ES-I3 (cell line): Measurements from ENCODE around the gene RAB39B.
"Not testable (repeated sequence)": the region's sequence is repeated elsewhere in the genome, so short reads cannot be mapped to it uniquely, and the experiment has no call there.

ENCODE experiments used
- H3K36me3 ChIP-seq: 2 replicates; pipeline ENCODE4 v1.6.1; 2013; ENCODE audit warnings: mild to moderate bottlenecking, low read length, control low read depth, moderate library complexity; ENCODE audit not compliant: insufficient read depth
- H3K4me1 ChIP-seq: 2 replicates; pipeline ENCODE4 v1.6.1; 2013; ENCODE audit warnings: mild to moderate bottlenecking, control low read depth, low read length; ENCODE audit not compliant: insufficient read depth
- H3K9ac ChIP-seq: 2 replicates; pipeline ENCODE4 v1.6.1; 2013; ENCODE audit warnings: low read depth, mild to moderate bottlenecking, low read length, moderate library complexity
- H3K9me3 ChIP-seq: 2 replicates; pipeline ENCODE4 v1.6.1; 2013; ENCODE audit warnings: mild to moderate bottlenecking, low read length, moderate library complexity; ENCODE audit not compliant: control insufficient read depth, insufficient read depth

RAB39B gene

DNA sequence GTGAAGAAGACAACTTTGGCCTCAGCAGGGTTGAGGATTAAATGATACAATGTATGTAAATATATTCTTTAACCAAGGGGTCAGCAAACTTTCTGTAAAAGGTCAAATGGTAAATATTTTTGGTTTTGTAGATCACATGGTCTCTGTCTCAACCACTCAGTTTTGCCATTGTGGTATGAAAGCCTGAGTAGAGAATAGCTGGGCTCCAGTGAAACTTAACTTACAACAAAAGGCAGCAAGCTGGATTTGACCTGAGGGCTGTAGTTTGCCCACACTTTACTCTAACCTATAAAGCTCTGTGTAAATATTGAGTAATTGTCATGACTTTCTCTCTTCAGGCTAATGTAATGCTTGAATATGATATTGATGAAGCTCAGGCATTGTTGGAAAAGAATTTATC lies 28.4 kb downstream of the RAB39B start:
- Histone ChIP-seq H3K36me3 (peaks cover 4% of the 10 kb centered on the region; the same call in 1 of the 2 replicates), H3K4me1 (no peaks in the 10 kb centered on the region), H3K9ac (no peak overlapping the region), H3K9me3 (no peaks in the 10 kb centered on the region)

DNA sequence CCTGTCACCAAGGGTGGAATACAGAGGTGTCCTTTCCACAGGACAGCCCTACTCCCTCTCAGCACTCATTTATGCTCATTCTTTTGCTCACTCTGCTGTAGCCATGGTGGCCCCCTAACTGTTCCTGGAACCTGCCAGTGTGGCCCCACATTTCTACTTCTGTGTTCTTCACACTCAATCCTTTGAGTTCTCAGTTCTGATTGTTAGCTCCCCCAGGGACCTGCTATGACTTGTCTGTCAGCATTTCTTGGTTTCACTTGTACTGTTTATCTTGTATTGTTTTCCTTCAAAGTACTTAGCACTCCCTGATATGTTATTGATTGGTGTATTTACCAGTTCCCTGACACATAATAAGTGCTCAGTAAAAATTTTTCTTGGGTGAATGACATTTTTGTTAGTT lies 33.1 kb downstream of the RAB39B start:
- 0 out of 2 replicates have a peak, but pooled peaks cover 4% of the 10 kb centered on the region for H3K36me3 ChIP-seq
- H3K9ac ChIP-seq, result no peak overlapping the region
- no peaks in the 10 kb centered on the region for H3K4me1 ChIP-seq
- no peaks in the 10 kb centered on the region for H3K9me3 ChIP-seq

DNA sequence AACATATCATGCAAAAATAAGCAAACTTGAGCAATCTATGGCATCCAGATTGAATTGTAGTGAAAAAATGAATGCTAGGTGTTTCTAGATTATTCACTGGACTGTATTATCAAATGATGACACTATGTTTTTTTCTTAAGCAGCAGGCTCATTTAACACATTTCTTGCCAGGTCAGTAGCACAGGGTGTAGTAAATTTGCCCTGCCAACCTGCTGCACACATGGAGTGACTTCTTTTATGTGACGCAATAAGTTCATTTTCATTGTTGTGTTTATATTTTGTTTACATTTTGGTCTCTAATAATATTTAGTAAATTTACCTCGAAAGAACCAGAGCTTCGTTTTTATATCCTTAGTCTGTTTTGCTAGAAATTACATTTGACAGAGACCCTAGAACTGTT lies 38.5 kb downstream of the RAB39B start:
- no peaks in the 10 kb centered on the region; the same call in 1 of the 2 replicates for H3K9me3 ChIP-seq
- no peaks in the 10 kb centered on the region for H3K4me1 ChIP-seq
- no peak overlapping the region for H3K9ac ChIP-seq
- no peaks in the 10 kb centered on the region; the same call in 1 of the 2 replicates for H3K36me3 ChIP-seq

DNA sequence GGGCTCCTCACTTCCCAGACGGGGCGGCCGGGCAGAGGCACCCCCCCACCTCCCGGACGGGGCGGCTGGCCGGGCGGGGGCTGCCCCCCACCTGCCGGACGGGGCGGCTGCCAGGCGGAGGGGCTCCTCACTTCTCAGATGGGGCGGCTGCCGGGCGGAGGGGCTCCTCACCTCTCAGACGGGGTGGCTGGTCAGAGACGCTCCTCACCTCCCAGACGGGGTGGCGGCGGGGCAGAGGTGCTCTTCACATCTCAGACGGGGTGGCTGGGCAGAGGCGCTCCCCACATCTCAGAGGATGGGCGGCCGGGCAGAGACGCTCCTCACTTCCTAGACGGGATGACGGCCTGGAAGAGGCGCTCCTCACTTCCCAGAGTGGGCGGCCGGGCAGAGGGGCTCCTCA lies 40.5 kb downstream of the RAB39B start:
- not testable (repeated sequence) for H3K9ac ChIP-seq, H3K9me3 ChIP-seq, H3K4me1 ChIP-seq, H3K36me3 ChIP-seq

DNA sequence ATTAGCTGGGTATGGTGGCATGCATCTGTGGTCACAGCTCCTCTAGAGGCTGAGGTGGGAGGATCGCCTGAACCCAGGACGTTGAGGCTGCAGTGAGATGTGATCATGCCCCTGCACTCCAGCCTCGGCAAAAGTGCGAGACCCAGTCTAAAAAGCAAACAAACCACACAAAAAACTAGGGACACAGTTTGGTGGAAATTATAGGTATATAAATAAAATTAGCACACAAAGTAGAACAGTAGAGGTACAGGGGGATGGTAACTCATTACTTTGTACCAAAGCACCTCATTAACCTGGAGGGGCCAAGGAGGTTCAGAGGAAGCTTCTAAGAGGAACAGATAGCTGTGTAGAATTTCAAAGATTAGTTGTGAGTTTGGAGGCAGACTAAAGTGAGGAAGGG lies 42.9 kb downstream of the RAB39B start:
- no peak overlapping the region for H3K9ac ChIP-seq
- H3K9me3 ChIP-seq, result no peaks in the 10 kb centered on the region; the same call in 1 of the 2 replicates
- no peaks in the 10 kb centered on the region for H3K4me1 ChIP-seq
- no peaks in the 10 kb centered on the region; the same call in 1 of the 2 replicates for H3K36me3 ChIP-seq

DNA sequence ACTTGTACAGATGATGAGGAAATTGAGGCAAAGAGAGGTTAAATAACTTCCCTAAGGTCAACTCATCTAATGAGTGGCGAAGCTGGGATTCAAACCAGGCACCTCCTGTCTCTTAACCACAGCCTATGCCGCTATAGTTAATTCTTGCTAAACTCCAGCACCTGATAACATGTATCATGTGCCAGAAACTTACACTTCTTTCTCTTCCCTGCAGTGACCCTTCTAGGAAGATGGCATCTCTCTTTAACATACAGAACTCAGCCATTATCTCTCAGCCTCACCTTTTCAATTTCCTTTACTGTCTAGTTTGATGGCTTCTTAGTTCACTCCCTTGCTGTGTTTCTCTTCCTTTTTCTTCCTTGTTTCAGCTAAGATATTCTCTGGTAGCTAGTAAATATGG lies 45.5 kb downstream of the RAB39B start:
- no peaks in the 10 kb centered on the region; the same call in 1 of the 2 replicates for H3K9me3 ChIP-seq
- no peaks in the 10 kb centered on the region; the same call in 1 of the 2 replicates for H3K36me3 ChIP-seq
- H3K9ac ChIP-seq, result no peak overlapping the region
- no peaks in the 10 kb centered on the region for H3K4me1 ChIP-seq

DNA sequence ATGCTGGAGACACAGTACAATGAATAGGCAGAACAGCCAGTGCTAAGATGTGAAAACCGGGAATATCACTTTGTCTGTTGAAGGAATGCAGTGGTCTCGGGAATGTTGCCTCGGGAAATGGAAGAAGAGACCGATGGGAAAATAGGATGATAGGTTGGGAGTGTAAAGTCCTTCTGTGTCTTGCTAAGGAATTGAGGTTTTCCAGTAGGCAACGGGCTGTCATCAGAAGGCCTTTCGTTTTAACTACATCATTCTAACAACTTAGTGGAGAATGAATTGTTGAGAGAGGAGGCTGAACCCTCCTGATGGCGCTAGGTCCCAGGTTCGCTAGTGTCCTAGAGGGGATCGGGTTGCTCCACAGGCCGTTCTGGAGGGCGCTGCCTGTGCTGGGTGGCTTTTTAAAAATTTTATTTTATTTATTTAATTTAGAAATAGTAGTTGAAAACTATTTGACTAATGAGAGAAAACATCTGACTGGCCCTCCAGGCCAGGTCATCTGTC lies 47.3 kb downstream of the RAB39B start:
- Histone ChIP-seq H3K36me3 (no peaks in the 10 kb centered on the region), H3K9ac (peak overlapping the region; percentile 65), H3K9me3 (no peaks in the 10 kb centered on the region; the same call in 1 of the 2 replicates), H3K4me1 (no peaks in the 10 kb centered on the region)

DNA sequence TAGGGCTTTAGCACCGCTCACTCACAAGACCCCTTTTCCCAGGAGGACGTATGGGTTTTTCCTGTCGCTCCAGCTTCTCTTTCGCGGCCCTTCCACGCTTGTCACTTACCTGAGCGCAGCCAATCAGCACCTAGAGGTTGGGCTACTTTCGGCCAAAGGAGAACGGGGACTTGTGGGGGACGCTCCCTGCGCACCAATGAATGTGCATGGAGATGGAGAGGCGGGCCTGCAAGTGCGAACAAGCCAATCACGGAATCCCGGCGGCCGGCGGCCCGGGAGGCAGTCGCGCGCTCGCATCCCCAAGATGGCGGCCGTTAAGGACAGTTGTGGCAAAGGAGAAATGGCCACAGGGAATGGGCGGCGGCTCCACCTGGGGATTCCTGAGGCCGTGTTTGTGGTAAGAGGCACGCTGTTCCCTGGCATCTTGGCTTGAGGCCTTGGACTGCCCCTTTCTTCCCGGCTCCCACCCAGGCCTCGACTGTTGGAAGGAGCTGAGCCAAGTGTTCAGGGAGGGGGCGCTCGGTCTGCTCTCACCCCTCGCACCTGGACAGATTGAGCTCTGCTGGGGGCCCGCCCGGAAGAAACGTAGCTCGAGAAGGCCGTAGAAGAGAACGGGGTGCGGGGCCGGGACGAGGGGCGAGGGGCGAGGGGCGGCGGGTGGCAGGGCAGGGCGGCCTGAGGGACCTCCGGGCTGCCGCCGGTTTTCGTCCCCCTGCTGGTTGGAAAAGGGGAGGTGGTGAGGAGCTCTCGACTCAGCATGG lies 47.9 kb downstream of the RAB39B start, which contains the start of gene VBP1:
Gene VBP1 (plus strand): TSS at position 282 of the 761 bp plus-strand sequence. CDS start 23 bp downstream, at position 305.
- H3K36me3 ChIP-seq, result no peaks in the 10 kb centered on the region
- H3K4me1 ChIP-seq, result no peaks in the 10 kb centered on the region
- peak within 1 kb of the TSS; percentile 65 for H3K9ac ChIP-seq
- no peaks in the 10 kb centered on the region for H3K9me3 ChIP-seq

DNA sequence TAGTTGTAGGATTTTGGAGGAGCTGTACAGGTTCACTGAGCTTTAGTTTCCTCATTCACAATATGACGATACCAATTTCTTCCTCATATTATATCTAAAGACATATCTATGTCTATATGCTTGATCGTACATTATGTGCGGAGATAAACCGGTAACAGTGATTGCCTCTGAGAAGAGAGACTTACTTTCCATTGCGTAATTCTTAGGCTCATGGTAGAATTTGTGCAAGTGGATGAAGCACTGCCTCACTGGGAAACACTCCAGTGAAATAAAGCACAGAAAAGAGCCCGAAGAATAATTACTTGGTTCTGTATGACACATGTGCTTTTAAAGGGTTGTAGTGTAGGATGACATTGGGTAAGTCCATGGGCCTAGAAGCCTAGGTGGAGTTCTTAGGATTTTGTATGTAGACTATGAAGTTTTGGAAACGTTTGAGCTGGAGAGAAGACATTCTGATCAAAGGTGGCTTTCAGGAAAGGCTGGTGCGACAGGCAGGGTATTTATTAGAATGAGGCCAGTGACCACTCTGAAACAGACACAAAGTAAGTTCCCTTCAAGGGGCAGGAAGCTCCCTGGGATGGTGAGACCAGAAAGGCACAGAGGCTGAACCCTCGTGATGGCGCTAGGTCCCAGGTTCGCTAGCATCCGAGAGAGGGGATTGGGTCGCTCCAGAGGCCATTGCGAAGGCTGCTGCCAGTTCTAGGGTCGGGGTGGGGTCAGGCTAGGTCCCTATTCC lies 48.7 kb downstream of the RAB39B start:
- Histone ChIP-seq H3K4me1 (no peaks in the 10 kb centered on the region), H3K9ac (peak overlapping the region; percentile 63; the same call in 1 of the 2 replicates), H3K9me3 (no peaks in the 10 kb centered on the region), H3K36me3 (no peaks in the 10 kb centered on the region)

DNA sequence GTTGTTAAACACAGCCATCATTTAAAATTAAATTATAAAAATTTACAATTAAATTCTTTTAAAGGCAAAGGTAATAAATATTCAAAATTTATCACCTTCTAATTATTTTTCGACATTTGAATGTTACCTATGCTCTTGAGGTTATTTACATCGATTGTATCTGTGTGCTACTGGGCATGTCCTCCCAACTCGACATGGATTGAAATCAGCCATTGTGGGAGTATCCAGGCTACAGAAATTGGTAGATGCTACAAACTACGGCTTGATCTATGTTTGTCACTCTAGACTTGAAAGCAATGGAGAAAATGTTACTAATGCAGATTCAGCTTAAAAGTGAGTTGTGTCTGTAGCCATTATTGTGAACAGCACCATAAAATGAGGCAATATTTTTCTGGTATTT lies 50.6 kb downstream of the RAB39B start:
- H3K4me1 ChIP-seq, result no peaks in the 10 kb centered on the region

DNA sequence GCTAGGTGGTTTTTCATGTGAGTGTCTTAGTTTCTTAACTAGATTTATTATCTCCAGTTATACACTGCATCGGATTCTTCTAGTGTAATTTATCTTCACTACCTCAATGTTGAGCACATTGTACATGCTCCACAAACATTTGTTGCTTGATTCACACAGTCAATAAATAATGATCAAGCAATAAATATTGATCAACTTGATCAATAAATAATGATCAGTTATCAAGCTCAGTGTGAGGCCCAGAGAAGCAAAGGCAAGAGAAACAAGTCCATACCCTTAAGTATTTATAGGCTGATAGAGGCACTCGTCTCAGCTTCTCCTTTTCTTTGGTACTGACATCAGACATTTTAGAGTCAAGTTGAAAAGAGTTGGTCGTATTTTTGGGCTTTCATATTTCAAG lies 53.1 kb downstream of the RAB39B start:
- H3K9me3 ChIP-seq, result no peaks in the 10 kb centered on the region
- H3K36me3 ChIP-seq, result no peaks in the 10 kb centered on the region
- H3K9ac ChIP-seq, result no peak overlapping the region
- H3K4me1 ChIP-seq, result no peaks in the 10 kb centered on the region

More for the DNA sequence above, 50.6 kb downstream of the RAB39B start:
- H3K9ac ChIP-seq, result no peak overlapping the region
- no peaks in the 10 kb centered on the region for H3K9me3 ChIP-seq
- H3K36me3 ChIP-seq, result no peaks in the 10 kb centered on the region
